Stimulated activated CD4-positive, alpha-beta T cell treated with anti-CD3 and anti-CD28 coated beads, Interleukin-4, amount 100 ng/mL, for 4 hours (primary cell): ENCODE results near the gene CCDC177.

ENCODE experiments used
- DNase-seq, 2 experiments: peaks; one replicate each; pipeline ENCODE4 v3.0.0-alpha.2; 2020

Gene CCDC177

DNA sequence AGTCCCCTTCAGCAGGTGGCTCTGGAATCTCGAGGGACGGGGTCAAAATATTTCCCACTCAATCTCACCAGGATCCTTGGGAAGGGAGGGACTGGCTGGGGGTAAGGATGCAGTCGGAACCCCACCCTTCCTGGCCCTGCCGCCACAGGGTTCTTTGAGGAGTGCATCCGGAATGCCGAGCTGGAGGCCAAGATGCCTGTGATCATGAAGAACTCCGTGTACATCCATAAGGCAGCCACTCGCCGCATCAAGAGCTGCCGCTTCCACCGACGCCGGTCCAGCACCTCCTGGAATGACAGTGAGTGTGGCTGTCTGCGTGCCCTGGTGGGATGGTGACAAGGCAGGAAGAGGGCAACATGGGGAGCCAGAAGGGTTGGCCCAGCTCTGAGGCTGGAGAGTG is 47.0 kb downstream of the CCDC177 start:
- DNase-seq, result no peak

DNA sequence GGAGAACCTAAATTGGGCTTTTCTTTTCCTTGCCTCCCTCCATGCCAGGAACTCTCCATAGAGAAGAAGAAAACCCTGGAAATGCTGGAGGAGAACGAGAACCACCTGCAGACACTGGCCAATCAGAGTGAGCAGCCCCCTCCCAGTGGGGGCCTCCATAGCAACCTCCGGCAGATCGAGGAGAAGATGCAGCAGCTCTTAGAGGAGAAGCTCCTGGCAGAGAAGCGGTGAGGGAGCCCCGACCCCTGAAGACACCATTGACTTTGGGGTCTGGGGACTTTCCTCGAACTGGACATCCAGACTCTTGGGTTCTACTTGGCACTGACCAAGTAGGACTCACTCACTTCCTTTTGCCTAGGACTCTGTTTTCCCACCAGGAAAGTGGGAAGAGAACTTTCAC is 48.8 kb downstream of the CCDC177 start:
- DNase-seq, result no peak

DNA sequence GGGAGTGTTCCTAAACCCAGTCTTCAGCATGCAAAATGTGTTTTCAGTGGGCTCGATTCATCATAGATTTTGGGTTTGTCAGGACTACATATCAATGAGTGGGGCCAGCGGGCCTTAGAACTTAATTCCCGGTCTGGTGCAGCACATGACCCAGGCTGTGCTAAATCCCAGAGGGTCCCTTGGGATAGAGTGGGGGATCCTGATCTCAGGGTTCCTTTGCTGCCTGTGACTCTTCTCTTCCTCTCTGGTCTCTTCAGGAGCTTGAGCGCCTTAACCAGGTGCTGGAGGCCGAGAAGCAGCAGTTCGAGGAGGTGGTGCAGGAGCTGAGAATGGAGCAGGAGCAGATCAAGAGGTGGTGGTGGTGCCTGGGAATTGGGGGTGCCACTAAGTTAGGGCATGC is 52.6 kb downstream of the CCDC177 start:
- no peak for DNase-seq
